Ishikawa (cell line): ENCODE results near the gene TNFRSF9.

Experiments
- CEBPB ChIP-seq: IDR thresholded peaks from 2 replicates; pipeline ENCODE4 v1.6.1; 2012
- CREB1 ChIP-seq: IDR thresholded peaks from 2 replicates; pipeline ENCODE4 v1.6.1; 2012; ENCODE audit warnings: low read depth
- EGR1 ChIP-seq: IDR thresholded peaks from 2 replicates; pipeline ENCODE4 v1.6.1; 2012
- FOXM1 ChIP-seq: IDR thresholded peaks from 2 replicates; pipeline ENCODE4 v1.6.1; 2012; ENCODE audit warnings: low read depth, borderline replicate concordance
- MAX ChIP-seq: IDR thresholded peaks from 2 replicates; pipeline ENCODE4 v1.6.1; 2012
- NFIC ChIP-seq: IDR thresholded peaks from 2 replicates; pipeline ENCODE4 v1.6.1; 2012
- RAD21 ChIP-seq: IDR thresholded peaks from 2 replicates; pipeline ENCODE4 v1.6.1; 2012; ENCODE audit warnings: low read depth
- REST ChIP-seq: IDR thresholded peaks from 2 replicates; pipeline ENCODE4 v1.6.1; 2012; ENCODE audit warnings: low read depth, mild to moderate bottlenecking
- TAF1 ChIP-seq: IDR thresholded peaks from 2 replicates; pipeline ENCODE4 v1.6.1; 2012; ENCODE audit warnings: low read depth, mild to moderate bottlenecking
- TEAD4 ChIP-seq: IDR thresholded peaks from 2 replicates; pipeline ENCODE4 v1.6.1; 2012
- YY1 ChIP-seq: IDR thresholded peaks from 2 replicates; pipeline ENCODE4 v1.6.1; 2012; ENCODE audit warnings: low read depth
- ZBTB7A ChIP-seq: IDR thresholded peaks from 2 replicates; pipeline ENCODE4 v1.6.1; 2012; ENCODE audit warnings: low read depth

GRCh38 chr1:7980984-7981383, 40.3 kb upstream of the TNFRSF9 start:
- no peak for TF ChIP-seq ZBTB7A
- no peak for TF ChIP-seq CREB1
- TF ChIP-seq CEBPB = no peak
- no peak for TF ChIP-seq MAX
- TF ChIP-seq TAF1 = no peak
- no peak for TF ChIP-seq REST
- TF ChIP-seq TEAD4 = no peak
- no peak for TF ChIP-seq YY1
- no peak for TF ChIP-seq NFIC
- no peak for TF ChIP-seq RAD21
- TF ChIP-seq FOXM1 = no peak
- no peak for TF ChIP-seq EGR1
